SH-SY5Y (cell line): ENCODE results near the gene CHN2.

Source experiments
- GATA2 ChIP-seq: IDR thresholded peaks from 2 replicates; pipeline ENCODE4 v1.6.1; 2011; ENCODE audit warnings: mild to moderate bottlenecking, low read depth, low read length
- GATA3 ChIP-seq: IDR thresholded peaks from 2 replicates; pipeline ENCODE4 v1.6.1; 2011; ENCODE audit warnings: low read depth, mild to moderate bottlenecking, low read length, moderate library complexity

GRCh38 chr7:29300026-29300480, 105.5 kb downstream of the CHN2 start:
- TF ChIP-seq GATA2: no peak
- no peak for TF ChIP-seq GATA3
